ENCODE data around the gene UBFD1. TPM values are rescaled to one million over a fixed set of nuclear protein-coding genes. Genes with fewer than 3 reads are reported as not detected.

Gene UBFD1
- total RNA-seq, 1 experiment from 2014 or later = 78.6 TPM

DNA sequence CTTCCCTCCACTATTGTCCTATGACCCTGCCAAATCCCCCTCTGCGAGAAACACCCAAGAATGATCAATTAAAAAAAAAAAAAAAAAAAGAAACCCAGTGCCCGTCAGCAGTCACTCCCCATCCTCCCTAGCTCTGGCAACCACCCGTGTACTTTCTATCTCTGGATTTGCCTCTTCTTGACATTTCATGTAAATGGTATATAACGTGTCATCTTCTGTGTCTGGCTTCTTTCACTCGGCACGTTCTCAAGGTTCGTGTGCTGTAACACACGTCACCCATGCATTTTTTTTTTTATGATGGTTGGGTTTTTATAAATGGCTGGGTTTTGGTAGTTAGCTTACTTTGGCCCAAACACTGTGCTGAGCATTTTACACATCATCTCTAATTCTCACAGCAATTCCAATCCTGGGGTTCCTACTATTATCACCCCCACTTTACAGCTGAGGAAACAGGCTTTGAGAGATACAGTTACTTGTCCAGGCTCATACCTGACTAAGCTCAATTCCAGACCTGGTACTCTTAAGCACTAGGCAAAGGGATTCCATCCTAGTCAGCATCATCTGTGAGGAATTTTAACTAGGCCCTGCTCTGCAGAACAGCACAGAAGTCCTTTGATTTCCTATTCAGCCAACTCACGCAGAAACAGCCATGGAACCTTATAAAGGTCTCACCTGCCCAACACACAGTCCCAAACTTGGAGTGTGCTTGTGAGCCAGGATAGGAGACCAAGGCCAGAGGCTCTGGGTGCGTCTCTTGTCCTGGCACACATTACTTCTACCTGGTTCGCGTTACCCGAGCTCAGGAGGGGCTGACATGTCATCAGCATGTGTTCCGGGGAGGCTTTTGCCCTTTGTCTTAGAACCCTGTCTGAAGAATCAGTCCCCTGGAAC, 26.9 kb downstream of the UBFD1 start:
- no peaks in the 10 kb centered on the region for H3K27me3 ChIP-seq (replicated peaks; ENCODE audit: control insufficient read depth, insufficient read depth, low read length)
- ChIA-PET CTCF (no interaction called here), POLR2A (no interaction called here)
- no peak overlapping the region for H3K4me3 ChIP-seq (ENCODE audit: low read depth, low read length)
- no peaks in the 10 kb centered on the region for H3K9me3 Mint-ChIP-seq (ENCODE audit: unreplicated experiment)
- H3K4me1 Mint-ChIP-seq (ENCODE audit: low read depth, unreplicated experiment) = no peaks in the 10 kb centered on the region
- H3K27ac Mint-ChIP-seq (ENCODE audit: unreplicated experiment) = no peak overlapping the region
- peaks cover 72% of the 10 kb centered on the region for H3K36me3 Mint-ChIP-seq (ENCODE audit: insufficient read depth, unreplicated experiment)
- no peak for DNase-seq
- H3K4me1 ChIP-seq = no peaks in the 10 kb centered on the region
- H3K9me3 ChIP-seq = no peaks in the 10 kb centered on the region
- H3K4me3 Mint-ChIP-seq (ENCODE audit: unreplicated experiment) = no peak overlapping the region
- no TSS peak for BruUV-seq (replicated peaks)
- TF ChIP-seq, protein P1, sequence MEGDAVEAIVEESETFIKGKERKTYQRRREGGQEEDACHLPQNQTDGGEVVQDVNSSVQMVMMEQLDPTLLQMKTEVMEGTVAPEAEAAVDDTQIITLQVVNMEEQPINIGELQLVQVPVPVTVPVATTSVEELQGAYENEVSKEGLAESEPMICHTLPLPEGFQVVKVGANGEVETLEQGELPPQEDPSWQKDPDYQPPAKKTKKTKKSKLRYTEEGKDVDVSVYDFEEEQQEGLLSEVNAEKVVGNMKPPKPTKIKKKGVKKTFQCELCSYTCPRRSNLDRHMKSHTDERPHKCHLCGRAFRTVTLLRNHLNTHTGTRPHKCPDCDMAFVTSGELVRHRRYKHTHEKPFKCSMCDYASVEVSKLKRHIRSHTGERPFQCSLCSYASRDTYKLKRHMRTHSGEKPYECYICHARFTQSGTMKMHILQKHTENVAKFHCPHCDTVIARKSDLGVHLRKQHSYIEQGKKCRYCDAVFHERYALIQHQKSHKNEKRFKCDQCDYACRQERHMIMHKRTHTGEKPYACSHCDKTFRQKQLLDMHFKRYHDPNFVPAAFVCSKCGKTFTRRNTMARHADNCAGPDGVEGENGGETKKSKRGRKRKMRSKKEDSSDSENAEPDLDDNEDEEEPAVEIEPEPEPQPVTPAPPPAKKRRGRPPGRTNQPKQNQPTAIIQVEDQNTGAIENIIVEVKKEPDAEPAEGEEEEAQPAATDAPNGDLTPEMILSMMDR (IDR thresholded peaks at IDR 0.05; ENCODE audit: insufficient read depth in 1 of 2, low read depth in 1 of 2, low read length in 1 of 2, severe bottlenecking in 1 of 2, unreplicated experiment in 1 of 2) = no peak
- intact Hi-C loops (cut with micrococcal nuclease; ENCODE audit: unreplicated experiment) = no loop called here
- peaks cover 4% of the 10 kb centered on the region for H3K36me3 ChIP-seq (ENCODE audit: control insufficient read depth, insufficient read depth, low read length)
- H3K27me3 Mint-ChIP-seq (ENCODE audit: insufficient read depth, unreplicated experiment) = no peaks in the 10 kb centered on the region

DNA sequence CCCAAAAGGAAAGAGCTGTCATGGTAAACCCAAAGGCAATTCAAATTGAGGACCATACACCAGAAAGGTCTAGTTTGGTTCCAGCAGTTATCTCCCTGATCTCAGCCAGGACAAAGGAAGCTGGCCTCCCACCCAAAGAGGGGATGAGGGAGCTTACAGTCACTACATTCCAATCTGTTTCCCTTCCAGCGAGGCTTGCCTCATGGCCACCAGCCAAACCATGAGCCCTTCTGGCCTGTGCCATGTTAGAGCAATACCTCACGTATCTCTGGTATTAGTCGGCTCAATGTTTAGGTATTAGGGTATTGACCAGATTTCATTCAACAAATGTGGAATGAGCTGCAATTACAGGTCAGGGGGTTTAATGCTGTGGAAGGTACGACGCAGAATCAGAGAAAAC, 30.2 kb downstream of the UBFD1 start:
- TF ChIP-seq, protein P1 (IDR thresholded peaks at IDR 0.05; ENCODE audit: insufficient read depth in 1 of 2, low read depth in 1 of 2, low read length in 1 of 2, severe bottlenecking in 1 of 2, unreplicated experiment in 1 of 2) = no peak
- no TSS peak for BruUV-seq (replicated peaks)

DNA sequence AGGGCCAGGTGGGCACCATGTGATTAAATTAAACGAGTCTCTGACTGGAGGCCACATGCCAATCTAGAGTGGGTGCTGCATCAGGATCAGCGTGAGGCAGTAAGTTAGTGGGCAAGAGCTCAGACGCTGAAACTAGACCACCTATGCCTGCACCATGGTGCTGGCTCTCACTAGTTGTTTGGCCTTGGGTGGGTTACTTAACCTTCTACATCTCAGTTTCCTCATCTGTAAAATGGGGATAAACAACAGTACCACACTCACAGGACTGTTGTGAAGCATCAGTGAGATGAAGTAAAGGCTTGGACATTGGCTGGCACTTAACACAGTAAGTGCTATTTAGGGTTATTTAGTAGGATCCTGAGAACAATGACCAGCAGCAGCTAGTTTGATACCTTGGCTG, 32.7 kb downstream of the UBFD1 start:
- peaks cover 55% of the 10 kb centered on the region for H3K36me3 Mint-ChIP-seq (ENCODE audit: insufficient read depth, unreplicated experiment)
- no peak for DNase-seq
- Histone ChIP-seq H3K27me3 (replicated peaks; ENCODE audit: control insufficient read depth, insufficient read depth, low read length) (no peaks in the 10 kb centered on the region), H3K4me1 (no peaks in the 10 kb centered on the region), H3K36me3 (ENCODE audit: control insufficient read depth, insufficient read depth, low read length) (peaks cover 3% of the 10 kb centered on the region), H3K9me3 (no peaks in the 10 kb centered on the region), H3K4me3 (ENCODE audit: low read depth, low read length) (no peak overlapping the region)
- intact Hi-C loops (cut with micrococcal nuclease; ENCODE audit: unreplicated experiment) = no loop called here
- no peaks in the 10 kb centered on the region for H3K9me3 Mint-ChIP-seq (ENCODE audit: unreplicated experiment)
- POLR2A ChIA-PET = no interaction called here
- CTCF ChIA-PET = no interaction called here
- no peaks in the 10 kb centered on the region for H3K27me3 Mint-ChIP-seq (ENCODE audit: insufficient read depth, unreplicated experiment)
- H3K4me1 Mint-ChIP-seq (ENCODE audit: low read depth, unreplicated experiment) = no peaks in the 10 kb centered on the region
- TF ChIP-seq, protein P1 (IDR thresholded peaks at IDR 0.05; ENCODE audit: insufficient read depth in 1 of 2, low read depth in 1 of 2, low read length in 1 of 2, severe bottlenecking in 1 of 2, unreplicated experiment in 1 of 2) = no peak
- BruUV-seq (replicated peaks) = no TSS peak
- no peak overlapping the region for H3K27ac Mint-ChIP-seq (ENCODE audit: unreplicated experiment)
- no peak overlapping the region for H3K4me3 Mint-ChIP-seq (ENCODE audit: unreplicated experiment)

More for the DNA sequence above, 30.2 kb downstream of the UBFD1 start:
- Mint-ChIP-seq H3K36me3 (ENCODE audit: insufficient read depth, unreplicated experiment) (peaks cover 64% of the 10 kb centered on the region), H3K4me3 (ENCODE audit: unreplicated experiment) (no peak overlapping the region), H3K9me3 (ENCODE audit: unreplicated experiment) (no peaks in the 10 kb centered on the region), H3K27me3 (ENCODE audit: insufficient read depth, unreplicated experiment) (no peaks in the 10 kb centered on the region), H3K27ac (ENCODE audit: unreplicated experiment) (no peak overlapping the region), H3K4me1 (ENCODE audit: low read depth, unreplicated experiment) (no peaks in the 10 kb centered on the region)
- ChIA-PET POLR2A (interaction anchor here (0.5 kb wide), 1 partner anchor 1580 kb away, joined by 14 read pairs; no protein-coding TSS in a partner anchor), CTCF (no interaction called here)
- DNase-seq = no peak
- H3K4me1 ChIP-seq = no peaks in the 10 kb centered on the region
- no peak overlapping the region for H3K4me3 ChIP-seq (ENCODE audit: low read depth, low read length)
- intact Hi-C loops (cut with micrococcal nuclease; ENCODE audit: unreplicated experiment) = no loop called here
- no peaks in the 10 kb centered on the region for H3K27me3 ChIP-seq (replicated peaks; ENCODE audit: control insufficient read depth, insufficient read depth, low read length)
- no peaks in the 10 kb centered on the region for H3K9me3 ChIP-seq
- peaks cover 6% of the 10 kb centered on the region for H3K36me3 ChIP-seq (ENCODE audit: control insufficient read depth, insufficient read depth, low read length)
